H1 (cell line): Measurements from ENCODE around the gene ASTN1. TPM values are rescaled to one million over a fixed set of nuclear protein-coding genes. Genes with fewer than 3 reads are reported as not detected.

Experiments used
- EGR1 ChIP-seq: IDR thresholded peaks from 2 replicates; pipeline ENCODE4 v1.6.1; 2011; ENCODE audit warnings: low read depth, low read length, borderline replicate concordance
- POLR2A ChIP-seq, 2 experiments: IDR thresholded peaks; 1 replicate in 1 of 2; 2 replicates in 1 of 2; pipeline ENCODE4 v1.6.1; 2011; ENCODE audit warnings: low read depth in 2 of 2, low read length in 2 of 2, mild to moderate bottlenecking in 2 of 2; ENCODE audit errors: control extremely low read depth in 1 of 2
- SP1 ChIP-seq: IDR thresholded peaks from 2 replicates; pipeline ENCODE4 v1.6.1; 2011; ENCODE audit warnings: low read depth, low read length
- SRF ChIP-seq: IDR thresholded peaks from 2 replicates; pipeline ENCODE4 v1.6.1; 2011; ENCODE audit warnings: mild to moderate bottlenecking, low read depth, low read length, moderate library complexity
- polyA plus RNA-seq, 7 experiments: library from polyadenylated mRNA; depleted of rRNA in 3 of 7; stranded (reverse) in 5 of 7; unstranded in 2 of 7; fragments of >200 nt in 5 of 7; fragments of 200-250 nt in 2 of 7; gene quantifications; 1 replicate in 5 of 7; 2 replicates in 1 of 7; 4 replicates in 1 of 7; pipeline versions ENCODE4 v1.2.1 to v1.2.3, GENCODE V29; 2011 to 2013; ENCODE audit warnings: missing spikeins in 2 of 7, mixed read lengths in 2 of 7
- total RNA-seq: library from RNA; stranded (reverse); fragmentation: NEBNext Ultra II Directional; extraction: Animal tissue kit (Norgen Biotek cat#: 25700); gene quantifications from 2 replicates; pipeline ENCODE4 v1.2.1, GENCODE V29; 2021

The ASTN1 gene
- total and polyA plus RNA-seq, 2 of the 8 experiments (the other 6 are each of a cell fraction or from before 2014, with no cell fraction given) = 2.9 to 4.1 TPM

GRCh38 chr1:176987016-176987415, 177.5 kb downstream of the ASTN1 start (continued):
- TF ChIP-seq EGR1 = no peak
- no peak for TF ChIP-seq SP1
- no peak for TF ChIP-seq POLR2A (IDR thresholded peaks at IDR 0.05; ENCODE audit: control extremely low read depth in 1 of 2, low read depth in 2 of 2, low read length in 2 of 2)
- TF ChIP-seq SRF = no peak
